Measurements from ENCODE around the gene HBZ.

HBZ gene

GRCh38 chr16:133716-134115 is 18.7 kb upstream of the HBZ start:
- H3K4me3 ChIP-seq = no peak overlapping the region
- H3K27ac ChIP-seq = no peak overlapping the region
- no peak for TF ChIP-seq CTCF (IDR thresholded peaks at IDR 0.05)
- DNase-seq (ENCODE audit: low spot score) = no peak

GRCh38 chr16:138049-138417 is 14.4 kb upstream of the HBZ start:
- Histone ChIP-seq H3K27ac (peak overlapping the region; percentile 82 to 93), H3K4me3 (peak overlapping the region; percentile 88)
- DNase-seq (ENCODE audit: low spot score) = no peak
- no peak for TF ChIP-seq CTCF (IDR thresholded peaks at IDR 0.05)

GRCh38 chr16:140175-140857 is 12.1 kb upstream of the HBZ start:
- H3K27ac ChIP-seq = no peak overlapping the region
- H3K4me3 ChIP-seq = no peak overlapping the region
- no peak for TF ChIP-seq CTCF (IDR thresholded peaks at IDR 0.05)
- no peak for DNase-seq (ENCODE audit: low spot score)

GRCh38 chr16:142405-142967 is 10.0 kb upstream of the HBZ start:
- Histone ChIP-seq H3K27ac (no peak overlapping the region), H3K4me3 (no peak overlapping the region)
- no peak for TF ChIP-seq CTCF (IDR thresholded peaks at IDR 0.05)
- DNase-seq (ENCODE audit: low spot score) = no peak

- no peak for TF ChIP-seq CTCF (IDR thresholded peaks at IDR 0.05)
These were observed 9.4 kb upstream of the HBZ start for GRCh38 chr16:143047-143446.

GRCh38 chr16:143456-143855 is 9.0 kb upstream of the HBZ start:
- Histone ChIP-seq H3K4me3 (no peak overlapping the region), H3K27ac (no peak overlapping the region)
- DNase-seq (ENCODE audit: low spot score) = no peak
- no peak for TF ChIP-seq CTCF (IDR thresholded peaks at IDR 0.05)

More at GRCh38 chr16:143047-143446, 9.4 kb upstream of the HBZ start:
- Histone ChIP-seq H3K27ac (no peak overlapping the region), H3K4me3 (no peak overlapping the region)
- no peak for DNase-seq (ENCODE audit: low spot score)

- TF ChIP-seq CTCF (IDR thresholded peaks at IDR 0.05) = no peak
- Histone ChIP-seq H3K27ac (no peak overlapping the region), H3K4me3 (no peak overlapping the region)
- DNase-seq (ENCODE audit: low spot score) = no peak
These were observed 7.6 kb upstream of the HBZ start for GRCh38 chr16:144797-145252.
